GM12878 (cell line): ENCODE data around the gene PDE9A. TPM values are rescaled to one million over a fixed set of nuclear protein-coding genes. Genes with fewer than 3 reads are reported as not detected.

Source experiments
- ATAC-seq: fragments of 200-7000 bp; cut with Tn5 transposase; 3 replicates; pipeline ENCODE4 v1.9.1; 2020; ENCODE audit warnings: mild to moderate bottlenecking, moderate library complexity
- BruUV-seq: library from RNA; stranded (reverse); fragments of 400-500 nt; replicated peaks from 2 replicates; lab custom pipeline; 2021; lab: Mats Ljungman, UMichigan
- CTCF ChIA-PET: fragments of 300-600 bp; sonication (Branson Sonifier 250); formaldehyde crosslinking; extraction: SDS; loops from one replicate; lab custom pipeline; 2021; ENCODE audit warnings: inconsistent platforms; lab: Yijun Ruan, JAX
- POLR2A ChIA-PET: fragments of 350-600 bp; formaldehyde crosslinking; extraction: SDS; loops from one replicate; lab custom pipeline; 2021; ENCODE audit warnings: inconsistent platforms; lab: Charles Lee
- RAD21 ChIA-PET: fragments of 300-600 bp; sonication (Branson Sonifier 250); formaldehyde crosslinking; loops from one replicate; lab custom pipeline; 2023; ENCODE audit warnings: antibody characterized with exemption; ENCODE audit not compliant: unreplicated experiment; lab: Charles Lee
- SMC1A ChIA-PET: fragments of 300-600 bp; sonication (Branson Sonifier 250); formaldehyde crosslinking; loops from one replicate; lab custom pipeline; 2023; ENCODE audit not compliant: unreplicated experiment, uncharacterized antibody; lab: Charles Lee
- DNase-seq: peaks from one replicate; pipeline ENCODE4 v3.0.0-alpha.2; 2011; ENCODE audit warnings: low read depth, low spot score
- FAIRE-seq: peaks from 3 replicates; lab custom pipeline; 2011; peaks lifted over from hg19 to GRCh38; lab: Jason Lieb, UNC
- H2AFZ ChIP-seq: 2 replicates; pipeline ENCODE4 v1.6.0; 2011; ENCODE audit warnings: low read depth, low read length, control low read depth; ENCODE audit not compliant: control insufficient read depth
- H3K27ac ChIP-seq: 2 replicates; pipeline ENCODE4 v1.5.1; 2011; ENCODE audit warnings: control low read depth; ENCODE audit not compliant: control insufficient read depth, insufficient read depth
- H3K27me3 ChIP-seq, 2 experiments: replicated peaks in 1 of 2; 2 replicates each; pipeline versions ENCODE4 v1.6.0 to v1.6.1; 2011; ENCODE audit warnings: low read length in 1 of 2; ENCODE audit not compliant: control insufficient read depth in 2 of 2, insufficient read depth in 2 of 2
- H3K36me3 ChIP-seq, 2 experiments: 2 replicates each; pipeline ENCODE4 v1.5.1; 2011; ENCODE audit warnings: low read length in 1 of 2; ENCODE audit not compliant: control insufficient read depth in 2 of 2, insufficient read depth in 2 of 2
- H3K4me1 ChIP-seq: 2 replicates; pipeline ENCODE4 v1.6.1; 2011; ENCODE audit warnings: mild to moderate bottlenecking, low read length, moderate library complexity, mixed read lengths; ENCODE audit not compliant: control insufficient read depth, insufficient read depth
- H3K4me2 ChIP-seq: 2 replicates; pipeline ENCODE4 v1.6.0; 2011; ENCODE audit warnings: control low read depth; ENCODE audit not compliant: control insufficient read depth, insufficient read depth
- H3K4me3 ChIP-seq: fragments of 200-600 bp; sonication (generic); 2 replicates; pipeline ENCODE4 v1.5.1; 2016
- H3K79me2 ChIP-seq: 2 replicates; pipeline ENCODE4 v1.6.0; 2011; ENCODE audit warnings: low read length; ENCODE audit not compliant: control insufficient read depth, insufficient read depth
- H3K9ac ChIP-seq: 2 replicates; pipeline ENCODE4 v1.8.0; 2011; ENCODE audit warnings: low read length, control low read depth, mixed read lengths; ENCODE audit not compliant: control insufficient read depth, insufficient read depth
- H3K9me3 ChIP-seq: replicated peaks from 3 replicates; pipeline ENCODE4 v1.5.1; 2011; ENCODE audit warnings: mild to moderate bottlenecking, low read length; ENCODE audit not compliant: control insufficient read depth, insufficient read depth
- H4K20me1 ChIP-seq: 2 replicates; pipeline ENCODE4 v1.6.0; 2011; ENCODE audit not compliant: control insufficient read depth, insufficient read depth
- BCL3 ChIP-seq: IDR thresholded peaks from 2 replicates; pipeline ENCODE4 v1.6.1; 2011; ENCODE audit warnings: borderline replicate concordance, low read depth, mild to moderate bottlenecking, moderate library complexity, low read length; ENCODE audit not compliant: insufficient read depth, poor library complexity, severe bottlenecking
- E2F4 ChIP-seq: IDR thresholded peaks from 2 replicates; pipeline ENCODE4 v1.6.1; 2012; ENCODE audit warnings: low read depth, low read length, improper control_type of control experiment
- E4F1 ChIP-seq: fragments of 450-650 bp; IDR thresholded peaks from 2 replicates; pipeline ENCODE4 v1.6.1; 2018; ENCODE audit warnings: borderline replicate concordance, mild to moderate bottlenecking; ENCODE audit not compliant: partially characterized antibody
- MAX ChIP-seq: IDR thresholded peaks from 2 replicates; pipeline ENCODE4 v1.6.1; 2012; ENCODE audit warnings: low read depth, low read length, improper control_type of control experiment
- MYC ChIP-seq: IDR thresholded peaks from 2 replicates; pipeline ENCODE4 v1.6.1; 2011; ENCODE audit warnings: mild to moderate bottlenecking, low read length, moderate library complexity, inconsistent platforms; ENCODE audit not compliant: insufficient read depth, insufficient replicate concordance, insufficient read length, severe bottlenecking
- RAD21 ChIP-seq: IDR thresholded peaks from 2 replicates; pipeline ENCODE4 v1.6.1; 2011; ENCODE audit warnings: mild to moderate bottlenecking, low read depth, low read length, moderate library complexity; ENCODE audit not compliant: insufficient read depth
- YY1 ChIP-seq: IDR thresholded peaks from 2 replicates; pipeline ENCODE4 v1.6.1; 2011; ENCODE audit warnings: low read depth, mild to moderate bottlenecking, low read length
- ZNF384 ChIP-seq: IDR thresholded peaks from 2 replicates; pipeline ENCODE4 v1.6.1; 2012; ENCODE audit warnings: low read depth, mild to moderate bottlenecking, low read length, improper control_type of control experiment, borderline replicate concordance
- WGBS: methylation state at CpG from one replicate; pipeline ENCODE4 v1.1.6; 2016; ENCODE audit warnings: low lambda C conversion rate; ENCODE audit not compliant: insufficient replicate concordance, insufficient coverage; ENCODE audit errors: missing lambda C conversion rate; 5-methylcytosine and 5-hydroxymethylcytosine counted together
- in situ Hi-C: fragments of 300-500 bp; cut with MboI; formaldehyde crosslinking; loops from 9 replicates; pipeline ENCODE4 v1.14.3; 2018; ENCODE audit warnings: mixed read lengths
- intact Hi-C: fragments of 100-400 bp; cut with micrococcal nuclease; formaldehyde crosslinking; loops from one replicate; pipeline ENCODE4 v1.14.2; 2022; ENCODE audit not compliant: unreplicated experiment
- polyA plus RNA-seq, 11 experiments: library from polyadenylated mRNA; depleted of rRNA in 4 of 11; unstranded in 6 of 11; stranded (reverse) in 5 of 11; fragments of >200 nt; fragmentation: Nextera tagmentation in 4 of 11; fragmentation: Illumina TruSeq in 1 of 11; extraction: Ambion mirVana in 4 of 11; extraction: Trizol in 1 of 11; gene quantifications; 1 replicate in 1 of 11; 2 replicates in 10 of 11; pipeline versions ENCODE4 v1.2.1 to v1.2.3, GENCODE V29; 2011 to 2016; ENCODE audit warnings: inconsistent platforms in 2 of 11, missing spikeins in 2 of 11, low read depth in 1 of 11
- total RNA-seq, 4 experiments: library from RNA; depleted of rRNA in 3 of 4; stranded (reverse); fragments of >200 nt in 3 of 4; fragmentation: Illumina TruSeq in 1 of 4; extraction: Trizol in 1 of 4; gene quantifications; 2 replicates each; pipeline versions ENCODE4 v1.2.1 to v1.2.3, GENCODE V29; 2013 to 2021

PDE9A gene
- total and polyA plus RNA-seq, 10 of the 15 experiments (the other 5 are each of a cell fraction or from before 2014, with no cell fraction given), result 0.08 to 0.45 (median 0.20) TPM; not detected in 1

GRCh38 chr21:42663200-42663750, 9.9 kb downstream of the PDE9A start:
- WGBS, result 55% methylated on average over 18 of the region's 18 CpGs
- RAD21 ChIA-PET, result no interaction called here
- Histone ChIP-seq H3K27me3 (peaks cover 0 to 11% of the 10 kb centered on the region in 2 experiments; a peak in 2 of 4 replicates), H3K27ac (no peak overlapping the region), H2AFZ (no peak overlapping the region), H3K4me1 (peaks cover 17% of the 10 kb centered on the region), H3K4me3 (no peak overlapping the region), H4K20me1 (no peaks in the 10 kb centered on the region), H3K4me2 (no peak overlapping the region), H3K9ac (no peak overlapping the region), H3K79me2 (no peaks in the 10 kb centered on the region), H3K9me3 (no peaks in the 10 kb centered on the region; the same call in 2 of the 3 replicates), H3K36me3 (no peaks in the 10 kb centered on the region)
- no peak for DNase-seq
- ATAC-seq, result no peak
- TF ChIP-seq BCL3, result peak; percentile 21
- no peak for TF ChIP-seq MYC
- SMC1A ChIA-PET, result no interaction called here
- intact Hi-C loops (no loop called here), in situ Hi-C loops (no loop called here)
- BruUV-seq, result no TSS peak
- CTCF ChIA-PET, result no interaction called here
- POLR2A ChIA-PET, result no interaction called here
- FAIRE-seq, result no peak

GRCh38 chr21:42663860-42664535, 10.6 kb downstream of the PDE9A start:
- no peaks in the 10 kb centered on the region; the same call in 2 of the 3 replicates for H3K9me3 ChIP-seq
- no peak overlapping the region for H3K27ac ChIP-seq
- in situ Hi-C loops, result no loop called here
- CTCF ChIA-PET, result no interaction called here
- no peaks in the 10 kb centered on the region for H3K36me3 ChIP-seq
- H3K79me2 ChIP-seq, result no peaks in the 10 kb centered on the region
- SMC1A ChIA-PET, result no interaction called here
- H3K27me3 ChIP-seq, result peaks cover 0 to 6% of the 10 kb centered on the region in 2 experiments; a peak in 2 of 4 replicates
- no peak overlapping the region for H2AFZ ChIP-seq
- no peak for DNase-seq
- no peak for ATAC-seq
- H3K4me1 ChIP-seq, result peaks cover 10% of the 10 kb centered on the region
- no peak overlapping the region for H3K9ac ChIP-seq
- BruUV-seq, result no TSS peak
- no peak overlapping the region for H3K4me3 ChIP-seq
- FAIRE-seq, result no peak
- no peak overlapping the region for H3K4me2 ChIP-seq
- H4K20me1 ChIP-seq, result no peaks in the 10 kb centered on the region
- RAD21 ChIA-PET, result no interaction called here
- POLR2A ChIA-PET, result no interaction called here
- 13% methylated on average over 15 of the region's 15 CpGs for WGBS
- intact Hi-C loops, result no loop called here
- TF ChIP-seq RAD21 (no peak), E2F4 (no peak), MAX (no peak), E4F1 (no peak), YY1 (no peak), ZNF384 (no peak)
